CD14-positive monocyte (primary cell): Measurements from ENCODE around the gene DUSP12. TPM values are rescaled to one million over a fixed set of nuclear protein-coding genes. Genes with fewer than 3 reads are reported as not detected.

Experiments used
- DNase-seq, 3 donors: peaks; one replicate each; pipeline ENCODE4 v3.0.0-alpha.2; 2011 to 2022
- H2AFZ ChIP-seq: 2 replicates; pipeline ENCODE4 v1.6.0; 2012; ENCODE audit warnings: mild to moderate bottlenecking, low read depth, low read length, inconsistent platforms; ENCODE audit not compliant: insufficient read depth, poor library complexity, severe bottlenecking
- H3K27ac ChIP-seq, 2 donors: 1 replicate in 1 of 2; 2 replicates in 1 of 2; pipeline ENCODE4 v1.5.1; 2012 to 2013; ENCODE audit warnings: low read length in 2 of 2, control low read depth in 1 of 2, inconsistent platforms in 1 of 2, low read depth in 1 of 2, mild to moderate bottlenecking in 1 of 2
- H3K27me3 ChIP-seq, 2 donors: one replicate each; pipeline versions ENCODE4 v1.6.0 to v1.6.1; 2011 to 2013; ENCODE audit warnings: low read length in 2 of 2; ENCODE audit not compliant: control insufficient read depth in 2 of 2, insufficient read depth in 2 of 2
- H3K36me3 ChIP-seq, 2 donors: replicated peaks in 1 of 2; 1 replicate in 1 of 2; 2 replicates in 1 of 2; pipeline versions ENCODE4 v1.5.1 to v1.6.1; 2012 to 2013; ENCODE audit warnings: low read length in 2 of 2, control low read depth in 1 of 2, inconsistent platforms in 1 of 2, mild to moderate bottlenecking in 1 of 2; ENCODE audit not compliant: insufficient read depth in 2 of 2, control insufficient read depth in 1 of 2
- H3K4me1 ChIP-seq, 2 donors: 1 replicate in 1 of 2; 2 replicates in 1 of 2; pipeline versions ENCODE4 v1.5.1 to v1.6.1; 2012 to 2013; ENCODE audit warnings: low read length in 2 of 2, control low read depth in 1 of 2, inconsistent platforms in 1 of 2, mild to moderate bottlenecking in 1 of 2, moderate library complexity in 1 of 2; ENCODE audit not compliant: insufficient read depth in 2 of 2, control insufficient read depth in 1 of 2
- H3K4me2 ChIP-seq: replicated peaks from 2 replicates; pipeline ENCODE3; 2012; ENCODE audit warnings: low read length, moderate library complexity, mild to moderate bottlenecking; ENCODE audit not compliant: poor library complexity, severe bottlenecking; ENCODE audit errors: extremely low read depth
- H3K4me3 ChIP-seq, 3 experiments: fragments of 200-600 bp in 1 of 3; sonication (generic) in 1 of 3; replicated peaks in 1 of 3; 1 replicate in 2 of 3; 2 replicates in 1 of 3; pipeline ENCODE4 v1.5.1; 2011 to 2013; ENCODE audit warnings: low read length in 3 of 3, mild to moderate bottlenecking in 3 of 3, control low read depth in 2 of 3, low read depth in 2 of 3, inconsistent platforms in 1 of 3, moderate library complexity in 1 of 3
- H3K79me2 ChIP-seq: 2 replicates; pipeline ENCODE4 v1.6.0; 2012; ENCODE audit warnings: mild to moderate bottlenecking, control low read depth, inconsistent platforms, low read length, moderate library complexity; ENCODE audit not compliant: insufficient read depth
- H3K9ac ChIP-seq: 2 replicates; pipeline ENCODE4 v1.6.0; 2017; ENCODE audit warnings: low read length, mild to moderate bottlenecking; ENCODE audit not compliant: insufficient read depth, poor library complexity, severe bottlenecking
- H3K9me3 ChIP-seq, 2 donors: replicated peaks in 1 of 2; 1 replicate in 1 of 2; 2 replicates in 1 of 2; pipeline versions ENCODE4 v1.5.1 to v1.6.1; 2012 to 2013; ENCODE audit warnings: low read length in 2 of 2, control low read depth in 1 of 2; ENCODE audit not compliant: control insufficient read depth in 1 of 2, insufficient read depth in 1 of 2
- H4K20me1 ChIP-seq: 2 replicates; pipeline ENCODE4 v1.6.0; 2012; ENCODE audit warnings: mild to moderate bottlenecking, low read length, control low read depth, moderate library complexity; ENCODE audit not compliant: insufficient read depth
- H3K27ac Mint-ChIP-seq, 7 donors: one replicate each; pipeline ENCODE4 v1.8.0; 2020; ENCODE audit warnings: mild to moderate bottlenecking in 7 of 7, mixed read lengths in 7 of 7, moderate library complexity in 6 of 7, inconsistent platforms in 2 of 7
- H3K27me3 Mint-ChIP-seq, 3 donors: one replicate each; pipeline ENCODE4 v1.8.0; 2021 to 2022; ENCODE audit warnings: low read depth in 3 of 3, mild to moderate bottlenecking in 3 of 3, mixed read lengths in 3 of 3, moderate library complexity in 3 of 3, inconsistent platforms in 1 of 3
- H3K36me3 Mint-ChIP-seq, 2 donors: one replicate each; pipeline ENCODE4 v1.8.0; 2020; ENCODE audit warnings: mixed read lengths in 2 of 2, inconsistent platforms in 1 of 2, mild to moderate bottlenecking in 1 of 2
- H3K4me1 Mint-ChIP-seq: one replicate; pipeline ENCODE4 v1.8.0; 2020; ENCODE audit warnings: mild to moderate bottlenecking, mixed read lengths
- H3K4me3 Mint-ChIP-seq, 2 donors: one replicate each; pipeline ENCODE4 v1.8.0; 2020; ENCODE audit warnings: mild to moderate bottlenecking in 2 of 2, mixed read lengths in 2 of 2, moderate library complexity in 1 of 2
- H3K9me3 Mint-ChIP-seq, 7 donors: one replicate each; pipeline ENCODE4 v1.8.0; 2020 to 2022; ENCODE audit warnings: mixed read lengths in 7 of 7, mild to moderate bottlenecking in 6 of 7, moderate library complexity in 6 of 7, inconsistent platforms in 2 of 7
- WGBS: methylation state at CpG from one replicate; pipeline ENCODE4 v1.1.5; 2013; ENCODE audit warnings: missing lambda C conversion rate; ENCODE audit not compliant: insufficient coverage; 5-methylcytosine and 5-hydroxymethylcytosine counted together
- intact Hi-C, 2 donors: fragments of 100-400 bp; cut with micrococcal nuclease; formaldehyde crosslinking; loops; one replicate each; pipeline versions ENCODE4 v1.15.0 to v1.15.1; 2023
- polyA plus RNA-seq, 3 donors: library from polyadenylated mRNA; depleted of rRNA in 1 of 3; unstranded in 2 of 3; stranded (reverse) in 1 of 3; fragments of 300-500 nt in 2 of 3; fragments of >200 nt in 1 of 3; fragmentation: Illumina TruSeq in 2 of 3; gene quantifications; 1 replicate in 2 of 3; 2 replicates in 1 of 3; pipeline ENCODE4 v1.2.3, GENCODE V29; 2012 to 2021
- TF ChIP-seq, protein P1 (sequence below): fragments of 200-600 bp; IDR thresholded peaks from one replicate; pipeline ENCODE4 v1.8.0; 2022; ENCODE audit warnings: antibody characterized with exemption, mild to moderate bottlenecking

The DUSP12 gene
- polyA plus RNA-seq, 3 donors: 19.0 to 32.0 (median 30.5) TPM

DNA sequence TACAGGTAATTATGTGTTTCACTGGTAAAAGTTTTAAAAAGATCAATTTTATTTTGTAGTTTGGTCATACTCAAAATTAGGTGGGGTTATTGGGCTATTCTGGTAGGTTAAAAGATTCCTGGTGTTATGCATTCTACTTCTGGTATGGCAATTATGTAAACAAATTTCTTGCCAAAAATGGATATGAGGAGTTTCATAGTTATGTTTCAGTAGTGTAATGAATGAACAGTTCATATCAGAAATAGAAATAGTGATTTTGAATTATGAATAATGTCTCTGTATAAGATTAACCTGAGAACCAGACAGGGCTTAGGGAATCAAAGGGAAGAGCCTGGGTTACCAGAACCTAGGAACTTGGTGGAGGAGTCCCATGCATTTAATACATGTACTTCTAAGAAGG, 32.4 kb downstream of the DUSP12 start:
- no peak overlapping the region for H3K27ac Mint-ChIP-seq
- peaks cover 64 to 65% of the 10 kb centered on the region in 2 donors for H3K36me3 Mint-ChIP-seq

DNA sequence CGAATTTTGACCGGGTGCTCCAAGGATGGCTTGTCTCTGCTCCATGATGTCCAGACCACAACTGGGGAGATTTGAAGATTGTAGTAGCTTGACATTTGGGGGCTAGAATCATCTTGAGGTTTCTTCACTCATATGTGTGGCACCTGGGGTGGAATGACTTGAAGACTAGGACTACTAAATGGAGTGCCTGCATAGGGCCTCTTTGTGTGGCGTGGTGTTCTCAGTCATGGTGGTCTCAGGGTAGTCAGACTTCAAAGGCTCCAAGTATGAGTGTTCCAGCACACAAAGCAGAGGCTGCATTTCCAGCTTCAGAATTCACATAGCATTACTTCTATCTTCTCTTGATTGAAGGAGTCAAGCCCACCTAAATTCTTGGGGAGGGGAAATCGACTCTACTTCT, 33.3 kb downstream of the DUSP12 start:
- Mint-ChIP-seq H3K9me3 (no peaks in the 10 kb centered on the region), H3K27ac (no peak overlapping the region), H3K27me3 (no peaks in the 10 kb centered on the region), H3K36me3 (peaks cover 69 to 72% of the 10 kb centered on the region in 2 donors), H3K4me3 (no peak overlapping the region), H3K4me1 (peaks cover 6% of the 10 kb centered on the region)
- Histone ChIP-seq H3K27ac (no peak overlapping the region), H3K9me3 (no peaks in the 10 kb centered on the region), H2AFZ (no peak overlapping the region), H3K9ac (no peak overlapping the region), H3K4me2 (no peak overlapping the region), H4K20me1 (peaks cover 69% of the 10 kb centered on the region), H3K36me3 (peaks cover 63 to 93% of the 10 kb centered on the region in 2 donors), H3K4me1 (no peaks in the 10 kb centered on the region), H3K79me2 (peaks cover 29% of the 10 kb centered on the region), H3K4me3 (no peak overlapping the region), H3K27me3 (no peaks in the 10 kb centered on the region)
- 100% methylated on average over 2 of the region's 4 CpGs for WGBS
- intact Hi-C loops: no loop called here
- DNase-seq: no peak
- TF ChIP-seq, protein P1, sequence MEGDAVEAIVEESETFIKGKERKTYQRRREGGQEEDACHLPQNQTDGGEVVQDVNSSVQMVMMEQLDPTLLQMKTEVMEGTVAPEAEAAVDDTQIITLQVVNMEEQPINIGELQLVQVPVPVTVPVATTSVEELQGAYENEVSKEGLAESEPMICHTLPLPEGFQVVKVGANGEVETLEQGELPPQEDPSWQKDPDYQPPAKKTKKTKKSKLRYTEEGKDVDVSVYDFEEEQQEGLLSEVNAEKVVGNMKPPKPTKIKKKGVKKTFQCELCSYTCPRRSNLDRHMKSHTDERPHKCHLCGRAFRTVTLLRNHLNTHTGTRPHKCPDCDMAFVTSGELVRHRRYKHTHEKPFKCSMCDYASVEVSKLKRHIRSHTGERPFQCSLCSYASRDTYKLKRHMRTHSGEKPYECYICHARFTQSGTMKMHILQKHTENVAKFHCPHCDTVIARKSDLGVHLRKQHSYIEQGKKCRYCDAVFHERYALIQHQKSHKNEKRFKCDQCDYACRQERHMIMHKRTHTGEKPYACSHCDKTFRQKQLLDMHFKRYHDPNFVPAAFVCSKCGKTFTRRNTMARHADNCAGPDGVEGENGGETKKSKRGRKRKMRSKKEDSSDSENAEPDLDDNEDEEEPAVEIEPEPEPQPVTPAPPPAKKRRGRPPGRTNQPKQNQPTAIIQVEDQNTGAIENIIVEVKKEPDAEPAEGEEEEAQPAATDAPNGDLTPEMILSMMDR: no peak

More for the DNA sequence above, 32.4 kb downstream of the DUSP12 start:
- Histone ChIP-seq H2AFZ (no peak overlapping the region), H3K79me2 (peaks cover 38% of the 10 kb centered on the region), H3K36me3 (peaks cover 57 to 85% of the 10 kb centered on the region in 2 donors), H3K27me3 (no peaks in the 10 kb centered on the region), H3K4me2 (no peak overlapping the region), H3K9me3 (no peaks in the 10 kb centered on the region), H4K20me1 (peaks cover 77% of the 10 kb centered on the region), H3K9ac (no peak overlapping the region), H3K27ac (no peak overlapping the region), H3K4me1 (no peaks in the 10 kb centered on the region), H3K4me3 (no peak overlapping the region)
- no peaks in the 10 kb centered on the region for H3K9me3 Mint-ChIP-seq
- no peak overlapping the region for H3K4me3 Mint-ChIP-seq
- peaks cover 9% of the 10 kb centered on the region for H3K4me1 Mint-ChIP-seq
- no peak for DNase-seq
- intact Hi-C loops: no loop called here
- no peaks in the 10 kb centered on the region for H3K27me3 Mint-ChIP-seq
- TF ChIP-seq, protein P1: no peak
